Fibroblast of skin of right biceps (primary cell): ENCODE data around the gene CLDN19.
"Not testable (repeated sequence)": the region's sequence is repeated elsewhere in the genome, so short reads cannot be mapped to it uniquely, and the experiment has no call there.

ENCODE experiments used
- DNase-seq: peaks from one replicate; pipeline ENCODE4 v3.0.0-alpha.2; 2013

CLDN19 gene

DNA sequence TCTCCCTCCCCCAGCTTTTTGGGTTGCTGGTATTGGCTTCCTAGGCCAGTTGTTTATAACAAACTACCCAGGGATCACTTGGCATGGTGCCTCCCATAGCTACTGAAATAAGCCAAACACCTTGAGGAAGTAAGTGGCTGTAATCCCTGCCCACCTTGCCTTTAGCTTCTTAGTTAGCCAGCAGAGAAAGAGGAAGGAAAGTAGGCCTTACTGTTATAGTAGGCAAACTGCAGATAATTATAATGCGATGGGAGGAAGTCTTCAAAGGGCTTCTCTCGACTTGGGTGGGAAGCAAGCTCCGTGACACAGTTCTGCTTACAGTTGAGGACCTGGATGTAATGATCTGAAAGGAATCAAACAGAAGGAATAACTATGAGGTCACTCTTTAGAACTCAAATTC, 18.6 kb upstream of the CLDN19 start:
- DNase-seq: no peak

DNA sequence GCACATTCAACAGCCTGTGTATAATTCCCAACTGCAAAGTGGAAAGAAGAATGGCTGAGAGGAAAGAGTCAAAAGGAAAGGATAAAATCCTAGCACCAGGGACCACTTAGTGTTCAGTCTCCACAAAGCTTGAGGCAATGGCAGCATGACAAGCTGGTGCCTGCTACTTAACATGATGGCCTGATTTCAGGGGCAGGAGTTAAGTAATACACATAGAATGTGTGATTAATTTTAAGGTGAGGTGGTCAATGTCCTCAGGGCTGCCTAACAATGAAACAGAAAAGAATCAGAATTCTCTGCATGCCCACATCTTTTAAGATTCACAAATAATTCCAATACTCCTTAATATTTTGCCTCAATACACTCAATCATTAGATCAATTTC, 17.8 kb upstream of the CLDN19 start:
- no peak for DNase-seq

DNA sequence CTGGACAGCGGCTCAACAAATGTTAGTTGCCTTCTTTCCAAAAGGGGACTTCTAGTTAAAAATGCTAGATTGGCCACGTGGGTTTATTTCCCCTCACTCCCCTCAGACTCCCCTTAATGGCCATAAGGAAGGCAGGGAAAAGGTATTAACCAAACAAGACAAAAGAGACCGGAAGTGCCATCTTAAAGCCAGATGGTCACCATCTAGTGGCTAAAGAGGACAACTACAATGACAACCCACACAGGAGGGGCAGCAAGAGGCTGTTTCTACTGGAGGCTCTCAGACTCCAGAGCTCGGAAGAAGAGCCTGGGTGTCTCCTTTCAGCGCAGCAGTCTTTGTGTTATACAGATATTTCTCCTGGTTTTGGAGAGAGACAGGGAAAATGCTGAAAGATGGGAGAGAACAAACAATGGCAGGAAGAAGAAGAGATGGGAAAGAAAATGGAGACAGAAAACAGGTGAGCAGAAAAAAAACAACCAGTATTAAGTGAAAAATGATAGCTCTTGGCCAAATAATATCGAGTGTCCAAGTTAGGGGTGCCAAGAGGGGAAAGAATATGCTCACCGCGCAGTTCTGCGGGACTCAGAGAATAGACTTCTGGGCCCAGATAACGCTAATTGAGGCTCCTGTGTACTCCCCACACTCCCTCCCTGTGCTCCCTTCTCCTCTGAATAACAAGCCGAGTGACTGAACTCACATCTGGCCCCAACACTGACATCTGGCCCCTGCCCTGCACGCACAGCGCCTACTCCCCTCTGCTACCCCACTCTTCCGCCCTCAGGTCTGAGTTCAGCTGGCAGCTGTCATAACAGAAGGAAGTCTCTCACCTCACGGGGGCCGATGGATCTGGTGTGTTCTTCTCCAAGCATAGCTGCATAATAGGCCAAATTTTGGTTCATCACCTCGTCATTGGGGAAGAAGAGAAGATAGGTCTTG, 17.2 kb upstream of the CLDN19 start:
- peak; percentile 62 for DNase-seq

DNA sequence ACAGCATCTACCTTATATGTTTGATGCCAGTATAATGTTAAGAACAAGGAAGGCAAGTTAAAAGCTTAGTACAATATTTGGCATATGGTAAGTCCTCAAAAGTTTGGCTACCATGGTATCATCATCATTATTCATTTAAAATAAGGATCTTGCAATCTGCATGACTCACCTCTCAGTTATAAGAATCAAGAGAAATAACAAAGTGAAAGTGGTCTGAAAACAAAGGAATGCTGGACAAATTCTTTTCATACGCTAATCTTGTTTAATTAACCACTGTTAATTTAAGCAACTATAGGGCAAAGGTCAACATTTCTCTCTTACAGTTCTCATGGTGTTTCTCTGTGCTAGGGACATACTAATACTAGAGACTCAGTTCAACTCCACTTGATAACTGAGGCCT, 13.0 kb upstream of the CLDN19 start:
- peak; percentile 56 for DNase-seq

DNA sequence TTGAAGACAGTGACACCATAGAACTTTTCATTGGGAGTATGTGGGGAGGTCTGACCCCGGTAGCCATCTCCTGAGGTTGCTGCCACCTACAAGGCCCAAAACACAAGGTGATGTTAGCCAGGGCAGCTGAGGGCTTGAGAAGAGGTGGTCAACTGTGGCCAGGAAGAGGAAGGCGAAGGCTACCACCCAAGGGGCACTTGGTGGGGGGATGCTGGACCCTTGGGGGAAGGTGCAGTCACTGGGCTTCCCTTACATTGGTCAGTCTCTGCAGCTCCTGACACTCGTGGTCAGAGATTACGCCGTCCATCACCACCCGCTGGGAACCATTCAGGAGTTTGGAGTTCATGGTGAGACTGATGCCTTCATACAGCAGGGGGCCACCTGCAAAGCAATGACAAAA, 12.2 kb upstream of the CLDN19 start:
- DNase-seq: no peak

DNA sequence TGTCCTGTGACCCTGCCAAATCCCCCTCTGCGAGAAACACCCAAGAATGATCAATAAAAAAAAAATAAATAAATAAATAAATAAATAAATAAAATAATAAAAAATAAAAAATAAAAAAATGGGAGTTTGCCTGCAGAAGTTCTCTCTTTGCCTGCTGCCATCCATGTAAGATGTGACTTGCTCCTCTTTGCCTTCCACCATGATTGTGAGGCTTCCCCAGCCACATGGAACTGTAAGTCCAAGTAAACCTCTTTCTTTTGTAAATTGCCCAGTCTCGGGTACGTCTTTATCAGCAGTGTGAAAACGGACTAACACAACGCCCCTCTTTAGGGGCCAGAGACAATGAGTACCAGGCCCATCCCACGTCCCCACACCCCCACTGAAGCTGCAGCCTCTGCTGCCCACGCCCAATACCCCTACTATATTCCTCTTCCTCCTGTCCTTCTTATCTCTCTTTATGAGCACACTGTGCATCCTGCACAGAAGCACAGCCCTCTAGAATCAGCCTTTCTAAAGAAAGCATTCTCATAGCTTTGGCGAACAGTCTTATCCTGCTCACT, 11.6 kb upstream of the CLDN19 start:
- DNase-seq: not testable (repeated sequence)

DNA sequence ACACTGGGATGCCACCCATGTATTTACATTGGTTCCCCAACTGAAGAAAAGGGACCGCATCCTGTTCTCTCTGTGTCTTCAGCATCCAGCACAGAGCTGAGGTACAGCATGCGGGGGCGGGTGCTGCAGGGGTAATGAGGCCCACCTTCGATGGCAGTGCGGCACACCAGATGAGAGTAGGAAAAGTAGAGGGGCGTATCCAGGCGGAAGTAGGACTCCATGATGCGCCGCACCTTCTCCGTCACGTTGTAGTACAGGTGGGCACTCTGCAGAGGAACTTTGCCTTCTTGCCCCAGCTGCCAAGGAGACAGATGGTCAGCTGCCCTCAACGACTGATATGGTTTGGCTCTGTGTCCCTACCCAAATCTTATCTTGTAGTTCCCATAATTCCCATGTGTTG, 10.0 kb upstream of the CLDN19 start:
- DNase-seq: no peak

DNA sequence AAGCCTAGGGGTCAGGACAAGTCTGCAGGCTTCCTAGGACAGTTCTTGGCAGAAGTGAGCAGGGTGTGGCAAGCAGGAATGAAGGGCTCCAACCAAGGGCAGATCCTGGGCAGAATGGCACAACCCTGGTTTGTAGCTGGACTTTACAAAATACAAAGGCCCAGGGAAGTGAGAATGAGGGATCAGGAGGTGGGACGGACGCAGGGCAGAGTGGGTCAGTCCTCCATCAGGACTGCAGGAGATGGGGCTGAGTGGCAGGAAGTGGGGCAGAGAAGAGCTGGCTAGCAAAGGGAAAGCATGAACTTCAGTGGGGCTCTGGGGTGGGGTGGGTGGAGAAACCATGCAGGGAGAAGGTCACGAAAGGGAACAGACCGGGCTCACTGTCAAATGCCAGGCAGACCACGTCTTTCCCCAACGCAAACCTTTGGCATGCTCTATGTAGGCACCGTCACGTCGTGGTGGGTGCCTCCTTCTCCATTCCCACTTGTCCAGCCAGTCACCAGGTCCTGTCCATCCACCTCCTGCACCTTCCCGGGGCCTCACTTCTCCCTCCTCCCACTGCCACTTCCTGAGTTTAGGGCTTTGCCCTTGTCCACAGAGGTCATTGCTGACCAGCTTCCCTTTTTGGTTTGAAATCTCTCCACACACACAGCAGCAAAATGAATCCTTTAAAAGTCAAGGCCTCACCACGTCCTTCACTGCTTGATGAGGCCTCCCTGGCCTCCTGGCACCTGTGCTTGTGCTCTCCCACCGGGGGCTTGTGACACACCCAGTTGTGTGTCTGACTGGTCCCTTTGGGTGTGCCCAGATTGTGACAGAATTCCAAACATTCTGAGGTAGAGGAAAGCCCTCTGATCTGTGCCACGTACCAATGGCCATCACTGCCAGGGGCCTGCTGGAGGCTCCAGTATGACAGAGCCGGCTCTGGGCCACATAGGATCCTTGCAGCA, 8.7 kb upstream of the CLDN19 start:
- no peak for DNase-seq

DNA sequence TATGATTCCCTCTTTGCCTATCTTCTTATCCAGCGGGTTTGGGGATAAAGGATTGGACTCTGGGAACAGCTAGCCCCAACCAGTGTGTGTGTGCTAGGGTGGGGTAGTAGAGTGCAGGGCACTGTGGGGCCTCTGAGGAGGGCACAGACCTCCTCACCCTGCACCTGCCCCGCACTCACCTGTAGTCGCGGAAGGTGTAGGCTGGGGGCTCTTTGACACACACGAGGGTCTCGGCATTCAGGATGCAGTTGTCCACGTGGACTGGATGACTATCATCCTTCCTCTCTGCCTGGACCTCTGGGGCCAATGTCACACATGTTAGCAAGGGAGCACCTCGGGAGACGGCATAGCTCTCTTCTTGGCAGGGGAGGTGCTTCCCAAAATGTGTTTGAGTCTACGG, 8.0 kb upstream of the CLDN19 start:
- no peak for DNase-seq

DNA sequence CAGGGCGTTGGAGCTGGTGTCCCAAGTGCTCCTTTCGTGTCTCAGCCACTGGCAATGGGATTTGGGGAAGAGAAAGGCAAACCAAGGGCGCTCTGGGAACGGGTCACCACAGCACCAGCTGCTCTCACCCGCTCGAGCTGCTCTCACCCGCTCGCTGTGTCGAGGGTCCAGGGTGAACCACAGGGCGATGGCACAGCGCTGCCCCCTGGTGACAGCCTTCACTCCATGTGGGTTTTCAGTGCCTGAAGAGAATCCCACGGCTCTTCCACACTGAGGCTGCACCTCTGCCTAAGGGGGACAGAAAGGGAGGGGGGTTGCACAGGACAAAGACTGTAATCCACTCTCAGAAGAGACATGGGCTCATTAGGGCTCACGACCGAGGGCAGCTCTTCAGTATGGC, 7.1 kb upstream of the CLDN19 start:
- peak; percentile 12 for DNase-seq

DNA sequence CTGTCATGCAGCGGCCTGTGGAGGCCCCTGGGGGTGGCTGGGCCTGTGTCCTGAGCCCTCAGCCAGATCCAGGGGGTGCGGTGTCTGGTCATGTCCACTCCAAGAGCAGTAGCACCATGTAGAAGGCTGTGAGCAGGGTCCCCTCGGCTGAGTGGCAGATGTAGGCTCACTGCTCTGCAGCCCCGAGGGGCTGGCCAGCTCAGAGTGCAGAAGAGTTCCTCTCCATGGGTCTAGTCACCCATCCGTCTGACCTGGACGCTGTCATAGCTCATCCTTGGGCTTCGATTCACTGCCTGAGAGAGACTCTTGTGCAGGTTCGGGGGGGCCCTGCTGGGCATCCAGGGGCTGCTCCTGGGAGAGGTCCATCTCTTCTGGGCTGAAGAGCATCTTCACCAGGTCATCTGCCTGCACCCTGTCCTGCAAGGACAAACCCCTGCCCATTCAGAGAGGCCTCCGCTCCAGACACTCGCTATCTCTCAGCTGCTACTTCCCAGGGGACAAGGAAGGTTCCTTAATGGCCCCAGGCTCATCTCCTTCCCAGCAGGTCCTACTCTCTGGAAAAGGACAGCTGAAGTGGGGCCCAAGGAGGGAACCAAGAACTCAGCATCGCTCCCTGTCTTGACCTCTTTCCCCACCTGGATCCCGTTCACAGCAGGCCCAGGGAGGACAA, 6.5 kb upstream of the CLDN19 start:
- DNase-seq: no peak

DNA sequence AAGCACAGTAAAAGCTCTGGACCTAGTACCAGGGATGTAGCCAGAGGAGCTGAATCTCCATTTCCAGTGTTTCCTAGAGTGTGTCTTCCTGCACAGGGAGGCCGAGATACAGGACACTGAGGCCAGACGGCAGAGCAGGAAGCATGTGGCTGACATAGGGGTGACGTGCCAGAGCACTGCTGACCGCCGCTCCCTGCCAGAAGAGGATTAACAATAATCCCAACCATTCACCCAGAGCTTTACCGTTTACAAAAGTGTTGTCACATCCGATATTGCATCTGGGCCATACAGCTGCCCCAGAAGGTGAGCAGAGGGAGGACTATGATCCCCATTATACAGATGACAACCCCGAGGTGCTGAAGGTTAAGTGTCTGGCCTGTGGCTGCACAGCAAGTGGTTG, 5.8 kb upstream of the CLDN19 start:
- DNase-seq: no peak

DNA sequence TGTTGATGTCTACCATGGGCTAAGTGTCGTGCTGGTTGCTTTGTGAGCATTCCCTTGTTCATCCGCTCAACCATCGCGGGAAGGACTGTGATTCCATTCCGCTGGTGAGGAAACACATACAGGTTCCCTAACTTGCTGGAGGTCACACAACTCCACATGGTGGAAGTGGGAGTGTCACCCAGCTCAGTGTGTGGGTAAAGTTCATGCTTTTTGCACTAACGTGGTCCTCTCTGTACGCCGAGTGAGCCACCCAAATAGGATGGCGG, 4.0 kb upstream of the CLDN19 start:
- DNase-seq: no peak

DNA sequence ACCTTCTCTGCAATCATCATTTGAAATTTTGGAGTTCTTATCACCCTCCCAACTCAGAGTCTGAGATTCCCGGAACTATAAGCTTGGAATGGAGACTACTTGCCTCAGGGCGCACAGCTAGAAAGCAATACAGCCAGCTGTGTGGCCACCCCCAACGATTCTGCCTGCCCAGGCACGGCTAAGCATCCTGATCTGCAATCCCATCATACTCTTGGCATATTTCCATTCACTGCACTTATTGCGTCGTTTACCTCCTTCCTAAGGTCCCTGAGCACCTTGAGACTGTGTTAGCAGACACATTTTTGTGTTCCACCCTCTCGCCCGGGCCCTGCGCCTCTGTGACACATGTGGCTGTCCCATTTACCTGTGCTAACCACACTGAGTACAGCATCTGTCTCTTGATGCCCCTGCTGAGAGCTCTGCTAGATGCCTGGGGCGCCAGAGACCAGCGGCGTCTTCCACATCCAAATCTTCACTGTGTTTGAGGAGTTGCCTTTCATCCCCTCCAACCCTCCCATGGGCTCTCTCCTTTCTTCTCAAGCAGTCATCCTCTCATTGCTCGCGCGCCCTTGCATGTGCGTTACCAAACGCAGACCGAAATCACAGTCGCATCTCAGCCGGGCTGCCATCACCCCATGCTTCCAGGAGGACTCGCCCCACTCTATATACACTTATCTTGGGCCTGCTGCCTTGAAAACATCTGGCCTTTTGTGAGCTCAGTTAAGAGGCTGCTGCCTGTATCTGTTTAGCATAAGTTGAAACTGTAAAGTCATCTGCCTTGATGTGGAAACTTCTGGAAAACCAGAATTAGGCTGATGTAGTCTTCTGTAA, 3.5 kb upstream of the CLDN19 start:
- no peak for DNase-seq

DNA sequence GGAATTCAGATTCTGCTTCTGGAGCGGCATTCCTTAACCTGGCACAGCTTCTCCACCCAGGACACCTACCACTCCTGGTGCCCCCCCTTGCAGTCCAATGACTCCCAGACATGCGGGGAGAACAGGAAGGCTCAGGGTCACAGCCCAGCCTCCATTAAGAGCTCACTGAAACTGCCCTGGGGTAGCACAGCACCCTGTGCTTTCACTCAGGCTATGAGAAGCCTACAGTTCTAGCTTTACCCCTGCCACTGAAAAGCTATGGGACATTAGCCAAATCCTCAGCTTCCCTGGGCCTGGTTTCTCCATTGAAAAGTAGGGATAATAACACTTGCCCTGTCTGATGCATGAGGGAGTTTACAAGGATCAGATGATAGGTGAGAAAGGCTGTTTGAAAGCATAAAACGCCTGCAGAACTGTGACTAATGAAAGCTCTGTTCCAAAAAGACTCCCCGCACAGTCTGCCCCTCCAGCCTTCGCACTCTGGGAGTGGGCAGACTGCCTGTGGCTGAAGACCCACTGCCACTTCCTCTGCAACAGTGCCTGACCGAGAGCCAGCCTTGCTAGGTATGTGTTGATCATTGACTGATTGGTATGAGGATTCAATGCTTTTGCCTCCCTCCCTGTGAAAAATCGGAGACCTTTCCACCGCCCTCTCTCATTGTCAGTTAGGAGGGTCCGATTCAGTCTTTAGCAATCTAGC, 2.7 kb upstream of the CLDN19 start:
- DNase-seq: no peak

DNA sequence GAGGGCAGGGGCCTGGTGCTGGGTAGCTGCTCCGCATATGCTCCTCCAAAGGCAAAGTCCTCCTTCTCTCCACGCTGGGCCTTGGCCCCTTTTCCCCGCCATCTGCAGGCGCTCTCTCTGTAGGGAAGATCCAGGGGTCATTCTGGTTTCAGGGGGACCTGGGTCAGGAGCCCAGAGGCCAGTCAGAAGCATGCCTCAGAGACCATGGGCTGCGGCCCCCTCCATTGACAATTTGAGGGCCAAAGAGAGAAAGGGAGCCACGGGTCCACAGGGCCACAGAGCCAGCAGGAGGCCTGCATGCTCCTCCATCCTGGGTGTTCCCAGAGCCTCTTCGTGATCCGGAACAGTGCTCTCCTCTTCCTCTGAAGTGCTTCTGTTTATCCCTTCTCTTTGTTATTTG, 2.1 kb upstream of the CLDN19 start:
- no peak for DNase-seq

DNA sequence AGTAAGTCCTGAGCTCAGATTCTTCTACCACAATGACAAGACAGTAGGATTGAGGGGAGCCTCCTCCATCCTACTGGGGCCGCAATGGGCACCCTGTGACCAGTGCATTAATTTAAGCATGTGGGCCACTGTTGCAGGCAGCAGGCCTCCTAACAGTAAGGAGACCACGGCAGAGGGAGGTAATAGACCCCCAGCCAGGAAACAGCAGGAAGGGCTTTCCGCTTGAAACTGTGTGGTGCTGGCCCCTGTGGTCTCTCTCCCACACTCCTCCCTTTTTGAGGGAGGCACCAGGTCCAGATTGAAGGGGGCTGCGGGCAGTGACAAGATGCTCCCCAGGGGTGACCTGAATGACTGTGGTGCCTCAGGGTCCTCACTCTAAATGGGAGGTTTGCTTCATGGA, 1.7 kb upstream of the CLDN19 start:
- no peak for DNase-seq

DNA sequence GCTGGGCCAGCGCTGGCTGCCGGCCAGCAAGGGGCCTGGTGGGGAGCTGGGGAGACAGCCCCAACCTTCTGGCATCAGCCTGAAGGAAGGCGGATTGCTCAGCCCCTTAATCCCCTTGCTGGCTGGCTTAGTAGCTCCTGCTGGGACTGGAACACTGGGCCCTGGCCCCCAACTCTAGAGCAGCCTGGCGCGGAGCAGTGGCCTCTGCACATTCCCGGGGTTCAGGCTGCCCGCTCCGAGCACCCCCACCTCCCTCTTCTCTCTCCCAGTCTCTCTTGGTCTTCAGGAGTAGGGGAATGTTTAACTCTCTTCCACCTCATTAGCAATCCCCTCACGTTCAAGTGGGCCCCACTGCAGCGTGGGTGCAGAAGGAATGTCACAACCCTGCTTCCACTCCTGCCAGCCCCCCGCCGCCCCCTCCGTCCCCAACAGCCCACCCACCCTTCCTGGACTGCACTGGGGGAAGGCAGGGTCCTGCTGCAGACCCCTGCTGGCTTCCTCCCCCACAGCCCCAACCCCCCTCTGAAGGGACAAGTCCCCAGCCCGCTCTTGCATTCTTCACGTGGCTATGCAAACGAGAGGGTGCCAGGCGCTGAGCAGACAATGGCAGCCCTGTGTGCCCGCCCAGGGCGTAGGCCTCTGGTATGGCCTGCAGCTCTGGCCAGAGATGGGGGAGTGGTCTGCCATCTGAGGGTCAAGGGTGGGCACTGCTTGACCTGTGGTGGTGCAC, 980 bp upstream of the CLDN19 start:
- no peak for DNase-seq

DNA sequence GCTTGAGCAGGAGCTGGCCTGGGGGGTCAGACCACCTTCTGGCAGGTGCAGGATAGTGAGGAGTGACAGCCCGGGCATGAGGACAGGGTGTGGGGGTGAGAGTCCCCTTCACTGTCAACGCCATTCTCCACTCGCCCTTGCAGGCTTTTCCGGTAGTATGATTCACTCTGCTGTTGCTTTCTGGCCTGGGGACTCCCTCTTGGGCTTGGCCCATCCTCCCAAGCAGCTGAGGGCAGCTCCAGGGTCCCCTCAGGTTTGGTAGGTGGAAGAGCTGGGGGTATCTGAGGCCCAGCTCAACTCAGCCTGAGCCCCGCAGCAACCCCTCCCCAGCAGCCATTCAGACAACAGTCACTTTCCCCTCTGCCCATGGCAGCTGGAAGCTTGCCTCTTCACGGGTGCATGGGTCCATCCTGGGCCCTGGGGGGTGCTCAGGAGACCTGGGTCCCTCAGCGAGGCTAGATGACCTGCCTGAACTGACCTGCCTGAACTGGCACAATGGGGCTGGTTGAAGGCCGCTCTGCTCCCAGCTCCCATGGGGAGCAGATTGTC, 1.3 kb downstream of the CLDN19 start:
- no peak for DNase-seq

DNA sequence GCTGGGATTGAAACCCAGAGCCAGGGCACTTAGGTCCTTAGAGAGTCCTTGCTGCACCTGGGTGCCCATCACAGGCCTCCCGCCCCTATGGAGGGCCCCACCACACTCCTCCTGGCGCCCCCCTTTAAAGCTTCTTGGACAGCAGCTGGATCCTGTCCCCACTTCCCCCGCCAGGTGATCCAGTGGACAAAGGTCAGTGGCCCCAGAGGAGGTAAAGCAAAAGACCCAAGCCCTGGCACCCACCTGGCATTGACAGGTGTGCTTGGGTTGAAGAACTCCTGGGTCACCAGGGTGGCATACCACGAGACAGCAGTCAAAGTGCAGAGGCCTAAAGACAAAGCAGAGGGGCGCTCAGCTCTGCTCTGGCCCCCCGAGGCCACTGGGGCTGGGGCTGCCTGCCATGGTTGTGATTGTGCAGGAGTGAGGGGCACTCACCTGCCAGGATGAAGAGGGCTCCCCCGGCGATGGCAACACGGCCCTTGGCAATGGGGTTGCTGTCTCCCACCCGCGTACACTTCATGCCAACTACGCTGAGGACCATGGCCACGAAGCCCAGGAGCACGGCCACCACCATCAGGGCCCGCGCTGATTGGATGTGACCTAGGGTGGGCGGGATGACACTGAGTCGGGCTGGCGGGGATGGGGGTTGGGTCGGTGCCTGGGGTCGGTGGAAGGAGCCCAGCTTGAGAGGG, 1.9 kb downstream of the CLDN19 start:
- no peak for DNase-seq
